HG03439 (cell line): ENCODE results near the gene MBD2.

ENCODE experiments used
- ATAC-seq: cut with Tn5 transposase; IDR thresholded peaks from one replicate; pipeline ENCODE4 v1.9.1; 2021; ENCODE audit warnings: mild to moderate bottlenecking, moderate library complexity; ENCODE audit not compliant: unreplicated experiment

The MBD2 gene

GRCh38 chr18:54112356-54112755, 112.1 kb downstream of the MBD2 start:
- no peak for ATAC-seq

GRCh38 chr18:54109131-54109683, 115.3 kb downstream of the MBD2 start:
- ATAC-seq = no peak

GRCh38 chr18:54102123-54102522, 122.3 kb downstream of the MBD2 start:
- ATAC-seq = no peak
